Fibroblast of lung (primary cell): ENCODE results near the gene ORC3.

Source experiments
- CTCF ChIP-seq, 2 donors: IDR thresholded peaks in 1 of 2; conservative IDR thresholded peaks in 1 of 2; 1 replicate in 1 of 2; 2 replicates in 1 of 2; pipeline ENCODE4 v1.5.1; 2011 to 2012; ENCODE audit warnings: low read length in 2 of 2, control low read depth in 1 of 2, inconsistent platforms in 1 of 2, low read depth in 1 of 2, mild to moderate bottlenecking in 1 of 2
- EZH2 ChIP-seq: IDR thresholded peaks from 2 replicates; pipeline ENCODE4 v1.5.1; 2012; ENCODE audit warnings: low read length, control low read depth, mild to moderate bottlenecking; ENCODE audit errors: missing control alignments

GRCh38 chr6:87675004-87675681 is 85.2 kb downstream of the ORC3 start:
- TF ChIP-seq CTCF (conservative IDR thresholded peaks at IDR 0.05 in 1 of 2, IDR thresholded peaks at IDR 0.05 in 1 of 2; ENCODE audit: low read depth in 1 of 2, low read length in 2 of 2) (no peak), EZH2 (no peak)
